HepG2 (cell line): Measurements from ENCODE around the gene ST3GAL5. TPM values are rescaled to one million over a fixed set of nuclear protein-coding genes. Genes with fewer than 3 reads are reported as not detected.

Source experiments
- ATAC-seq: fragments of 200-7000 bp; cut with Tn5 transposase; 3 replicates; pipeline ENCODE4 v1.9.1; 2020; ENCODE audit warnings: mild to moderate bottlenecking, moderate library complexity
- BruUV-seq: library from RNA; stranded (reverse); fragments of 400-500 nt; replicated peaks from 2 replicates; lab custom pipeline; 2021; lab: Mats Ljungman, UMichigan
- CTCF ChIA-PET: fragments of 300-600 bp; formaldehyde crosslinking; extraction: SDS; loops from one replicate; lab custom pipeline; 2021; ENCODE audit warnings: low total read pairs, inconsistent platforms, low intra/inter-chr PET ratio; lab: Yijun Ruan, JAX
- POLR2A ChIA-PET: fragments of 350-600 bp; sonication (Branson Sonifier 250); formaldehyde crosslinking; loops from one replicate; lab custom pipeline; 2020; ENCODE audit warnings: antibody characterized with exemption, inconsistent platforms; lab: Yijun Ruan, JAX
- DNase-seq: peaks from one replicate; pipeline ENCODE4 v3.0.0-alpha.2; 2015; ENCODE audit warnings: low spot score
- FAIRE-seq: peaks from 3 replicates; lab custom pipeline; 2011; peaks lifted over from hg19 to GRCh38; lab: Jason Lieb, UNC
- H2AFZ ChIP-seq: one replicate; pipeline ENCODE4 v1.6.1; 2011; ENCODE audit warnings: low read length, inconsistent platforms
- H3K27ac ChIP-seq: fragments of 300-600 bp; 3 replicates; pipeline ENCODE4 v1.8.0; 2011; ENCODE audit warnings: mixed run types, mild to moderate bottlenecking, mixed read lengths, low read length, inconsistent platforms; ENCODE audit not compliant: insufficient read depth; ENCODE audit errors: extremely low read length
- H3K27me3 ChIP-seq, 2 experiments: fragments of 200-600 bp in 1 of 2; 2 replicates in 1 of 2; 3 replicates in 1 of 2; pipeline versions ENCODE4 v1.6.0 to v1.8.0; 2011; ENCODE audit warnings: low read length in 2 of 2, mild to moderate bottlenecking in 2 of 2, moderate library complexity in 2 of 2, inconsistent platforms in 1 of 2; ENCODE audit not compliant: insufficient read depth in 2 of 2, control insufficient read depth in 1 of 2
- H3K36me3 ChIP-seq, 2 experiments: fragments of 200-600 bp in 1 of 2; replicated peaks in 1 of 2; 2 replicates in 1 of 2; 3 replicates in 1 of 2; pipeline versions ENCODE4 v1.5.1 to v1.8.0; 2011; ENCODE audit warnings: low read length in 2 of 2, inconsistent platforms in 1 of 2; ENCODE audit not compliant: insufficient read depth in 2 of 2, control insufficient read depth in 1 of 2
- H3K4me1 ChIP-seq: 2 replicates; pipeline ENCODE4 v1.5.1; 2012; ENCODE audit warnings: low read length, inconsistent platforms; ENCODE audit not compliant: insufficient read depth
- H3K4me2 ChIP-seq: 2 replicates; pipeline ENCODE4 v1.6.0; 2011; ENCODE audit warnings: low read depth, low read length, inconsistent platforms
- H3K4me3 ChIP-seq, 3 experiments: fragments of 200-600 bp in 1 of 3; sonication (generic), shearing (Covaris generic) in 1 of 3; replicated peaks in 1 of 3; 2 replicates each; pipeline ENCODE4 v1.5.1; 2011 to 2016; ENCODE audit warnings: low read length in 3 of 3, inconsistent platforms in 2 of 3, low read depth in 2 of 3, mild to moderate bottlenecking in 2 of 3, control low read depth in 1 of 3, mixed read lengths in 1 of 3; ENCODE audit not compliant: insufficient read depth in 1 of 3
- H3K79me2 ChIP-seq: one replicate; pipeline ENCODE4 v1.6.1; 2011; ENCODE audit warnings: low read length, inconsistent platforms; ENCODE audit not compliant: insufficient read depth
- H3K9ac ChIP-seq: 2 replicates; pipeline ENCODE4 v1.6.0; 2011; ENCODE audit warnings: mild to moderate bottlenecking, low read depth, low read length, inconsistent platforms; ENCODE audit not compliant: insufficient read depth
- H3K9me3 ChIP-seq: 2 replicates; pipeline ENCODE4 v1.5.1; 2012; ENCODE audit warnings: mild to moderate bottlenecking, low read length
- H4K20me1 ChIP-seq: 2 replicates; pipeline ENCODE4 v1.6.0; 2011; ENCODE audit warnings: inconsistent platforms, mild to moderate bottlenecking, low read length, moderate library complexity; ENCODE audit not compliant: insufficient read depth
- ARNT ChIP-seq: fragments of 450-650 bp; IDR thresholded peaks from 2 replicates; pipeline ENCODE4 v1.6.1; 2017
- CEBPB ChIP-seq: IDR thresholded peaks from 2 replicates; pipeline ENCODE4 v1.6.1; 2011; ENCODE audit warnings: low read depth, low read length, improper control_type of control experiment, borderline replicate concordance
- GTF2F1 ChIP-seq: fragments of 150-350 bp; IDR thresholded peaks from 2 replicates; pipeline ENCODE4 v1.6.1; 2014; ENCODE audit warnings: low read length
- HMG20B ChIP-seq: conservative IDR thresholded peaks from 2 replicates; pipeline ENCODE4 v1.6.1; 2016; ENCODE audit warnings: missing genetic modification reagents, missing compliant biosample characterization
- JDP2 ChIP-seq: sonication (generic); formaldehyde crosslinking; IDR thresholded peaks from 2 replicates; pipeline ENCODE4 v1.8.1; 2022; ENCODE audit warnings: missing genetic modification reagents, borderline replicate concordance
- MAFK ChIP-seq, 2 experiments: IDR thresholded peaks in 1 of 2; conservative IDR thresholded peaks in 1 of 2; 2 replicates each; pipeline ENCODE4 v1.6.1; 2011; ENCODE audit warnings: improper control_type of control experiment in 2 of 2, low read length in 2 of 2
- ZNF354B ChIP-seq: sonication (generic); formaldehyde crosslinking; IDR thresholded peaks from 2 replicates; pipeline ENCODE4 v1.8.0; 2022; ENCODE audit warnings: mild to moderate bottlenecking, missing genetic modification reagents
- ZNF850 ChIP-seq: sonication (generic); formaldehyde crosslinking; conservative IDR thresholded peaks from 2 replicates; pipeline ENCODE4 v1.9.0; 2021; ENCODE audit warnings: mild to moderate bottlenecking, missing genetic modification reagents
- WGBS: methylation state at CpG from one replicate; pipeline ENCODE4 v1.1.6; 2017; ENCODE audit warnings: low lambda C conversion rate; 5-methylcytosine and 5-hydroxymethylcytosine counted together
- in situ Hi-C: cut with HindIII; loops from 2 replicates; pipeline ENCODE4 v1.10.0; 2017; ENCODE audit warnings: low pct_unique_long_range_greater_than_20kb; ENCODE audit not compliant: extremely low pct_ligation_motif_present
- intact Hi-C: fragments of 100-400 bp; cut with micrococcal nuclease; formaldehyde crosslinking; loops from one replicate; pipeline ENCODE4 v1.10.0; 2022; ENCODE audit not compliant: unreplicated experiment
- polyA plus RNA-seq, 8 experiments: library from polyadenylated mRNA; depleted of rRNA in 3 of 8; stranded (reverse) in 7 of 8; unstranded in 1 of 8; fragments of >200 nt; fragmentation: Illumina TruSeq in 4 of 8; extraction: Trizol in 4 of 8; gene quantifications; 2 replicates each; pipeline versions ENCODE4 v1.2.1 to v1.2.3, GENCODE V29; 2011 to 2016; ENCODE audit warnings: low read depth in 4 of 8, missing spikeins in 1 of 8, mixed read lengths in 1 of 8; ENCODE audit not compliant: insufficient read depth in 1 of 8
- total RNA-seq, 5 experiments: library from RNA; depleted of rRNA; stranded (reverse); fragments of >200 nt; fragmentation: Illumina TruSeq; extraction: Trizol; gene quantifications; 2 replicates each; pipeline ENCODE4 v1.2.3, GENCODE V29; 2016; ENCODE audit warnings: low read depth in 1 of 5

Gene ST3GAL5
- total and polyA plus RNA-seq, 2 of the 13 experiments (the other 11 are each of a cell fraction or from before 2014, with no cell fraction given), result 1.3 to 2.0 TPM

- H3K9ac ChIP-seq, result no peak overlapping the region
- no TSS peak for BruUV-seq
- no peaks in the 10 kb centered on the region for H4K20me1 ChIP-seq
- H3K27me3 ChIP-seq, result peaks cover 0 to 17% of the 10 kb centered on the region in 2 experiments; a peak in 1 of 5 replicates
- no peaks in the 10 kb centered on the region for H3K36me3 ChIP-seq
- POLR2A ChIA-PET, result interaction anchor here (0.7 to 0.8 kb wide), 2 partner anchors 41 to 52 kb away, joined by 3 read pairs; no protein-coding TSS in a partner anchor
- CTCF ChIA-PET, result interaction anchor here (1.1 to 7.3 kb wide), 5 partner anchors 16 to 134 kb away, joined by 3 to 107 read pairs (median 5); no protein-coding TSS in a partner anchor
- intact Hi-C loops (no loop called here), in situ Hi-C loops (loop anchor here (5.0 kb wide), 2 partner anchors 61 to 86 kb away; partner anchors contain the start of gene ATOH8)
- TF ChIP-seq ARNT, result no peak
- no peak overlapping the region for H2AFZ ChIP-seq
- H3K4me1 ChIP-seq, result peaks cover 30% of the 10 kb centered on the region
- FAIRE-seq (no peak), DNase-seq (no peak), ATAC-seq (no peak)
- no peaks in the 10 kb centered on the region for H3K79me2 ChIP-seq
- no peak overlapping the region for H3K4me3 ChIP-seq
- H3K4me2 ChIP-seq, result no peak overlapping the region
- no peaks in the 10 kb centered on the region for H3K9me3 ChIP-seq
- 27% methylated on average over 5 of the region's 7 CpGs for WGBS
- H3K27ac ChIP-seq, result no peak overlapping the region
Observed at GRCh38 chr2:85813211-85813981, 75.4 kb downstream of the ST3GAL5 start.

GRCh38 chr2:85812094-85812735 is 76.6 kb downstream of the ST3GAL5 start:
- in situ Hi-C loops (loop anchor here (5.0 kb wide), 2 partner anchors 60 to 85 kb away; partner anchors contain the start of gene ATOH8), intact Hi-C loops (no loop called here)
- no peak for ATAC-seq
- Histone ChIP-seq H3K9ac (no peak overlapping the region), H2AFZ (no peak overlapping the region), H3K4me1 (peaks cover 37% of the 10 kb centered on the region), H3K27me3 (peaks cover 0 to 7% of the 10 kb centered on the region in 2 experiments; a peak in 1 of 5 replicates), H3K4me2 (no peak overlapping the region), H3K36me3 (no peaks in the 10 kb centered on the region), H3K9me3 (no peaks in the 10 kb centered on the region), H3K4me3 (no peak overlapping the region), H3K27ac (no peak overlapping the region), H3K79me2 (no peaks in the 10 kb centered on the region), H4K20me1 (no peaks in the 10 kb centered on the region)
- DNase-seq, result no peak
- ChIA-PET CTCF (interaction anchor here (1.5 to 7.3 kb wide), 3 partner anchors 61 to 84 kb away, joined by 4 to 107 read pairs (median 106); no protein-coding TSS in a partner anchor), POLR2A (no interaction called here)
- FAIRE-seq, result no peak
- 41% methylated on average over 10 of the region's 10 CpGs for WGBS
- BruUV-seq, result no TSS peak
- no peak for TF ChIP-seq ZNF354B (CRISPR knock-in tag)
- no peak for TF ChIP-seq CEBPB
- TF ChIP-seq HMG20B (CRISPR knock-in tag), result no peak
- no peak for TF ChIP-seq ZNF850 (CRISPR knock-in tag)
- TF ChIP-seq MAFK (conservative IDR thresholded peaks at IDR 0.05 in 1 of 2, IDR thresholded peaks at IDR 0.05 in 1 of 2; ENCODE audit: low read length in 2 of 2), result no peak
- TF ChIP-seq GTF2F1, result no peak
- no peak for TF ChIP-seq JDP2 (CRISPR knock-in tag)
